GM23338 (cell line): Measurements from ENCODE around the gene GPR61. TPM values are rescaled to one million over a fixed set of nuclear protein-coding genes. Genes with fewer than 3 reads are reported as not detected.

ENCODE experiments used
- ATAC-seq: fragments of 200-7000 bp; cut with Tn5 transposase; 3 replicates; pipeline ENCODE4 v1.9.1; 2020
- DNase-seq: peaks from one replicate; pipeline ENCODE4 v3.0.0-alpha.2; 2015; ENCODE audit warnings: low spot score
- H2AFZ ChIP-seq: fragments of 200-600 bp; sonication (generic); 2 replicates; pipeline ENCODE4 v1.8.0; 2016; ENCODE audit warnings: antibody characterized with exemption, mild to moderate bottlenecking, moderate library complexity
- H3F3A ChIP-seq: fragments of 200-600 bp; sonication (generic); replicated peaks from 2 replicates; pipeline ENCODE4 v1.8.0; 2017; ENCODE audit warnings: antibody characterized with exemption, mixed run types, low read depth
- H3K27ac ChIP-seq: fragments of 200-600 bp; sonication (generic); 2 replicates; pipeline ENCODE4 v1.6.1; 2016; ENCODE audit warnings: low read depth
- H3K27me3 ChIP-seq: fragments of 200-600 bp; sonication (generic); 2 replicates; pipeline ENCODE4 v1.8.0; 2016; ENCODE audit warnings: mild to moderate bottlenecking, mixed run types, moderate library complexity; ENCODE audit not compliant: insufficient read depth
- H3K36me3 ChIP-seq: fragments of 200-600 bp; sonication (generic); 2 replicates; pipeline ENCODE4 v1.8.0; 2016; ENCODE audit warnings: mild to moderate bottlenecking; ENCODE audit not compliant: insufficient read depth
- H3K4me1 ChIP-seq: fragments of 200-600 bp; sonication (generic); 2 replicates; pipeline ENCODE4 v1.8.0; 2016; ENCODE audit warnings: mild to moderate bottlenecking, moderate library complexity; ENCODE audit not compliant: insufficient read depth
- H3K4me2 ChIP-seq: fragments of 200-600 bp; sonication (generic); 2 replicates; pipeline ENCODE4 v1.7.1; 2017; ENCODE audit warnings: mixed run types
- H3K4me3 ChIP-seq: fragments of 200-600 bp; sonication (generic); 2 replicates; pipeline ENCODE4 v1.6.1; 2016; ENCODE audit warnings: mixed run types
- H3K79me2 ChIP-seq: fragments of 200-600 bp; sonication (generic); replicated peaks from 2 replicates; pipeline ENCODE4 v1.8.0; 2017; ENCODE audit warnings: mild to moderate bottlenecking; ENCODE audit not compliant: insufficient read depth
- H3K9me2 ChIP-seq: fragments of 200-600 bp; sonication (generic); 2 replicates; pipeline ENCODE4 v1.8.0; 2017; ENCODE audit not compliant: insufficient read depth
- H4K20me1 ChIP-seq: fragments of 200-600 bp; sonication (generic); replicated peaks from 2 replicates; pipeline ENCODE4 v1.8.0; 2017; ENCODE audit warnings: mild to moderate bottlenecking; ENCODE audit not compliant: insufficient read depth
- H3K27ac Mint-ChIP-seq: 2 replicates; pipeline ENCODE4 v1.8.0; 2020; ENCODE audit warnings: inconsistent platforms, mild to moderate bottlenecking, moderate library complexity, mixed read lengths
- H3K27me3 Mint-ChIP-seq: 3 replicates; pipeline ENCODE4 v1.8.0; 2022; ENCODE audit warnings: low read depth, mild to moderate bottlenecking, moderate library complexity, mixed read lengths, inconsistent platforms; ENCODE audit not compliant: insufficient read depth, poor library complexity
- H3K36me3 Mint-ChIP-seq: 3 replicates; pipeline ENCODE4 v1.8.0; 2021; ENCODE audit warnings: low read depth, mild to moderate bottlenecking, inconsistent platforms, moderate library complexity, mixed read lengths
- H3K4me1 Mint-ChIP-seq: 3 replicates; pipeline ENCODE4 v1.8.0; 2020; ENCODE audit warnings: mild to moderate bottlenecking, inconsistent platforms, mixed read lengths
- H3K4me3 Mint-ChIP-seq: 3 replicates; pipeline ENCODE4 v1.8.0; 2021; ENCODE audit warnings: moderate library complexity, mild to moderate bottlenecking, inconsistent platforms, mixed read lengths
- H3K9me3 Mint-ChIP-seq: 3 replicates; pipeline ENCODE4 v1.8.0; 2020; ENCODE audit warnings: moderate library complexity, mild to moderate bottlenecking, inconsistent platforms, mixed read lengths
- CREB1 ChIP-seq: fragments of 250-450 bp; sonication (Bioruptor Pico); IDR thresholded peaks from 2 replicates; pipeline ENCODE4 v1.5.0; 2020; ENCODE audit warnings: low read depth, mild to moderate bottlenecking, moderate library complexity
- CTCF ChIP-seq, 2 experiments: fragments of 200-600 bp in 1 of 2; sonication (generic) in 1 of 2; conservative IDR thresholded peaks; 2 replicates each; pipeline versions ENCODE4 v1.5.1 to v1.6.1; 2016 to 2017; ENCODE audit warnings: antibody characterized with exemption in 2 of 2, low read depth in 2 of 2, mild to moderate bottlenecking in 2 of 2, moderate library complexity in 1 of 2
- ETS1 ChIP-seq: IDR thresholded peaks from 2 replicates; pipeline ENCODE4 v1.6.1; 2016; ENCODE audit warnings: antibody characterized with exemption
- EZH2 ChIP-seq: fragments of 200-600 bp; sonication (generic); IDR thresholded peaks from one replicate; pipeline ENCODE4 v1.8.0; 2017; ENCODE audit warnings: antibody characterized with exemption, mild to moderate bottlenecking, low read depth; ENCODE audit not compliant: unreplicated experiment
- JUNB ChIP-seq: IDR thresholded peaks from one replicate; pipeline ENCODE4 v1.6.1; 2016; ENCODE audit warnings: antibody characterized with exemption; ENCODE audit not compliant: unreplicated experiment
- NANOG ChIP-seq: IDR thresholded peaks from 2 replicates; pipeline ENCODE4 v1.6.1; 2016; ENCODE audit warnings: antibody characterized with exemption, borderline replicate concordance
- STAT1 ChIP-seq: IDR thresholded peaks from one replicate; pipeline ENCODE4 v1.6.1; 2016; ENCODE audit warnings: antibody characterized with exemption; ENCODE audit not compliant: unreplicated experiment
- ZNF114 ChIP-seq: fragments of 250-450 bp; sonication (Bioruptor Pico); IDR thresholded peaks from 2 replicates; pipeline ENCODE4 v1.5.0; 2020; ENCODE audit warnings: mild to moderate bottlenecking, moderate library complexity
- polyA plus RNA-seq: library from polyadenylated mRNA; unstranded; fragments of >200 nt; fragmentation: Nextera tagmentation; extraction: Ambion mirVana; gene quantifications from 2 replicates; pipeline ENCODE4 v1.2.1, GENCODE V29; 2016
- total RNA-seq: library from RNA; depleted of rRNA; stranded (reverse); fragments of >200 nt; shearing (Covaris generic); gene quantifications from 2 replicates; pipeline ENCODE4 v1.2.3, GENCODE V29; 2014

GPR61 gene
- total and polyA plus RNA-seq, 2 experiments from 2014 or later, result 0.13 TPM; not detected in 1

- no peak for TF ChIP-seq CREB1 (CRISPR knock-in tag)
- no peak for TF ChIP-seq ETS1
- no peak for TF ChIP-seq STAT1
- no peak for TF ChIP-seq EZH2
- no peak for TF ChIP-seq JUNB
- TF ChIP-seq CTCF (conservative IDR thresholded peaks at IDR 0.05; ENCODE audit: low read depth in 2 of 2), result no peak
- no peak for TF ChIP-seq ZNF114 (CRISPR knock-in tag)
Observed at GRCh38 chr1:109500941-109501381, 38.7 kb upstream of the GPR61 start (continued).

GRCh38 chr1:109501644-109502363 is 37.9 kb upstream of the GPR61 start:
- H3K27ac Mint-ChIP-seq, result no peak overlapping the region
- H3K4me3 Mint-ChIP-seq, result no peak overlapping the region
- no peaks in the 10 kb centered on the region for H3K27me3 ChIP-seq
- H3K9me3 Mint-ChIP-seq, result no peaks in the 10 kb centered on the region
- no peak overlapping the region for H3K4me3 ChIP-seq
- H3F3A ChIP-seq, result no peaks in the 10 kb centered on the region
- ATAC-seq (no peak), DNase-seq (no peak)
- H3K27me3 Mint-ChIP-seq, result peaks cover 10% of the 10 kb centered on the region
- H3K9me2 ChIP-seq, result no peaks in the 10 kb centered on the region; the same call in 1 of the 2 replicates
- H2AFZ ChIP-seq, result no peak overlapping the region
- H3K4me1 Mint-ChIP-seq, result peaks cover 28% of the 10 kb centered on the region
- no peaks in the 10 kb centered on the region for H3K36me3 ChIP-seq
- peaks cover 16% of the 10 kb centered on the region for H3K4me1 ChIP-seq
- H3K36me3 Mint-ChIP-seq, result peaks cover 2% of the 10 kb centered on the region; the same call in 1 of the 3 replicates
- H3K27ac ChIP-seq, result no peak overlapping the region
- TF ChIP-seq NANOG, result no peak
- TF ChIP-seq CTCF (conservative IDR thresholded peaks at IDR 0.05; ENCODE audit: low read depth in 2 of 2), result no peak
- H4K20me1 ChIP-seq, result no peaks in the 10 kb centered on the region
- no peak overlapping the region for H3K4me2 ChIP-seq
- no peaks in the 10 kb centered on the region for H3K79me2 ChIP-seq
